Stimulated activated naive CD4-positive, alpha-beta T cell treated with Interleukin-2 at 50 U/mL for 16 hours (primary cell): Measurements from ENCODE around the gene ARHGAP35.
"Not testable (repeated sequence)": the region's sequence is repeated elsewhere in the genome, so short reads cannot be mapped to it uniquely, and the experiment has no call there.

Source experiments
- DNase-seq: peaks from one replicate; lab custom pipeline; 2025; lab: John Stamatoyannopoulos, UW

Gene ARHGAP35

GRCh38 chr19:46844067-46844489 is 16.7 kb upstream of the ARHGAP35 start:
- DNase-seq = no peak

- DNase-seq = no peak
Observed at GRCh38 chr19:46845959-46846459, 14.8 kb upstream of the ARHGAP35 start.

GRCh38 chr19:46847528-46847927 is 13.3 kb upstream of the ARHGAP35 start:
- DNase-seq = no peak

- DNase-seq = no peak
Observed at GRCh38 chr19:46848389-46848788, 12.4 kb upstream of the ARHGAP35 start.

GRCh38 chr19:46849610-46850009 is 11.2 kb upstream of the ARHGAP35 start:
- DNase-seq = no peak

GRCh38 chr19:46850228-46851203 is 10.3 kb upstream of the ARHGAP35 start, which contains the start of gene AP2S1:
Gene AP2S1, minus strand, starts transcription at chr19:46850846. Its CDS starts 80 bp downstream, at chr19:46850766.
- peak; percentile 94 for DNase-seq

GRCh38 chr19:46852830-46853229 is 8.0 kb upstream of the ARHGAP35 start:
- no peak for DNase-seq

- DNase-seq = not testable (repeated sequence)
Observed at GRCh38 chr19:46854698-46855097, 6.1 kb upstream of the ARHGAP35 start.

GRCh38 chr19:46856062-46857022 is 4.5 kb upstream of the ARHGAP35 start:
- DNase-seq = peak; percentile 93

- no peak for DNase-seq
Observed at GRCh38 chr19:46859637-46860124, 1.1 kb upstream of the ARHGAP35 start.

- DNase-seq = peak; percentile 96
Observed at GRCh38 chr19:46860125-46860845, 512 bp upstream of the ARHGAP35 start.

GRCh38 chr19:46861691-46862502 is 1.1 kb downstream of the ARHGAP35 start:
- no peak for DNase-seq

GRCh38 chr19:46862503-46862834 is 1.7 kb downstream of the ARHGAP35 start:
- DNase-seq = no peak

- no peak for DNase-seq
Observed at GRCh38 chr19:46862974-46863632, 2.3 kb downstream of the ARHGAP35 start.

- no peak for DNase-seq
Observed at GRCh38 chr19:46863818-46864629, 3.2 kb downstream of the ARHGAP35 start.

GRCh38 chr19:46866407-46867136 is 5.8 kb downstream of the ARHGAP35 start:
- DNase-seq = no peak

GRCh38 chr19:46867170-46867569 is 6.4 kb downstream of the ARHGAP35 start:
- DNase-seq = no peak

GRCh38 chr19:46868025-46868802 is 7.4 kb downstream of the ARHGAP35 start:
- no peak for DNase-seq
